Common myeloid progenitor, CD34-positive (primary cell): Measurements from ENCODE around the gene GATAD1.

Experiments
- CTCF ChIA-PET: fragments of 350-600 bp; sonication (Branson Sonifier 250); formaldehyde crosslinking; loops from one replicate; lab custom pipeline; 2021; ENCODE audit warnings: antibody characterized with exemption; lab: Charles Lee
- POLR2A ChIA-PET: fragments of 350-600 bp; sonication (Branson Sonifier 250); formaldehyde crosslinking; loops from one replicate; lab custom pipeline; 2021; ENCODE audit warnings: antibody characterized with exemption; lab: Charles Lee
- DNase-seq, 3 donors: peaks; one replicate each; pipeline versions ENCODE4 v3.0.0 to v3.0.0-alpha.2; 2013
- H3K27ac ChIP-seq, 2 experiments: 1 replicate in 1 of 2; 2 replicates in 1 of 2; pipeline ENCODE4 v1.7.0; 2013; ENCODE audit warnings: inconsistent platforms in 2 of 2, low read length in 2 of 2, mild to moderate bottlenecking in 2 of 2, low read depth in 1 of 2, moderate library complexity in 1 of 2; ENCODE audit not compliant: severe bottlenecking in 2 of 2, insufficient read depth in 1 of 2, poor library complexity in 1 of 2
- H3K27me3 ChIP-seq, 5 experiments: replicated peaks in 2 of 5; 1 replicate in 3 of 5; 2 replicates in 2 of 5; pipeline versions ENCODE4 v1.6.1 to v1.7.0; 2013; ENCODE audit warnings: low read length in 4 of 5, mild to moderate bottlenecking in 2 of 5, moderate library complexity in 2 of 5, inconsistent platforms in 1 of 5; ENCODE audit not compliant: insufficient read depth in 5 of 5, control insufficient read depth in 4 of 5
- H3K36me3 ChIP-seq, 4 experiments: 1 replicate in 2 of 4; 2 replicates in 2 of 4; pipeline versions ENCODE4 v1.6.1 to v1.7.0; 2013; ENCODE audit warnings: low read length in 3 of 4, control low read depth in 1 of 4, mild to moderate bottlenecking in 1 of 4; ENCODE audit not compliant: control insufficient read depth in 4 of 4, insufficient read depth in 4 of 4
- H3K4me1 ChIP-seq, 4 experiments: 1 replicate in 3 of 4; 2 replicates in 1 of 4; pipeline versions ENCODE4 v1.6.1 to v1.7.1; 2013; ENCODE audit warnings: low read length in 3 of 4, mild to moderate bottlenecking in 3 of 4, control low read depth in 1 of 4, inconsistent platforms in 1 of 4, moderate library complexity in 1 of 4; ENCODE audit not compliant: control insufficient read depth in 4 of 4, insufficient read depth in 4 of 4; ENCODE audit errors: control extremely low read depth in 1 of 4
- H3K4me3 ChIP-seq, 7 experiments: 1 replicate in 4 of 7; 2 replicates in 3 of 7; pipeline versions ENCODE4 v1.5.1 to v1.7.0; 2013; ENCODE audit warnings: mild to moderate bottlenecking in 7 of 7, low read length in 6 of 7, moderate library complexity in 6 of 7, inconsistent platforms in 2 of 7, low read depth in 2 of 7, control low read depth in 1 of 7; ENCODE audit not compliant: insufficient read depth in 4 of 7, control insufficient read depth in 1 of 7; ENCODE audit errors: extremely low read depth in 1 of 7
- H3K9me3 ChIP-seq, 5 experiments: 1 replicate in 4 of 5; 2 replicates in 1 of 5; pipeline versions ENCODE4 v1.6.1 to v1.7.1; 2013; ENCODE audit warnings: low read length in 4 of 5, mild to moderate bottlenecking in 2 of 5, inconsistent platforms in 1 of 5, low read depth in 1 of 5, moderate library complexity in 1 of 5; ENCODE audit not compliant: control insufficient read depth in 4 of 5, insufficient read depth in 2 of 5; ENCODE audit errors: control extremely low read depth in 1 of 5
- WGBS: methylation state at CpG from one replicate; pipeline ENCODE4 v1.1.5; 2013; ENCODE audit not compliant: insufficient coverage; 5-methylcytosine and 5-hydroxymethylcytosine counted together

The GATAD1 gene

GRCh38 chr7:92485974-92486373 lies 38.7 kb downstream of the GATAD1 start:
- 100% methylated on average over 1 of the region's 2 CpGs for WGBS
- no peaks in the 10 kb centered on the region for H3K4me1 ChIP-seq
- H3K27ac ChIP-seq: no peak overlapping the region
- no peaks in the 10 kb centered on the region for H3K9me3 ChIP-seq
- H3K4me3 ChIP-seq: no peak overlapping the region
- H3K27me3 ChIP-seq: no peaks in the 10 kb centered on the region
- no peak for DNase-seq
- ChIA-PET POLR2A (no interaction called here), CTCF (interaction anchor here (0.6 kb wide), 1 partner anchor 461 kb away, joined by 3 read pairs; no protein-coding TSS in a partner anchor)
- H3K36me3 ChIP-seq: peaks cover 13 to 48% (median 26%) of the 10 kb centered on the region in 4 experiments

GRCh38 chr7:92487804-92488203 lies 40.5 kb downstream of the GATAD1 start:
- Histone ChIP-seq H3K4me1 (no peaks in the 10 kb centered on the region), H3K36me3 (peaks cover 19 to 62% (median 33%) of the 10 kb centered on the region in 4 experiments), H3K27ac (no peak overlapping the region), H3K9me3 (no peaks in the 10 kb centered on the region), H3K27me3 (no peaks in the 10 kb centered on the region), H3K4me3 (no peak overlapping the region)
- no peak for DNase-seq
- CTCF ChIA-PET: no interaction called here
- POLR2A ChIA-PET: no interaction called here

DNA sequence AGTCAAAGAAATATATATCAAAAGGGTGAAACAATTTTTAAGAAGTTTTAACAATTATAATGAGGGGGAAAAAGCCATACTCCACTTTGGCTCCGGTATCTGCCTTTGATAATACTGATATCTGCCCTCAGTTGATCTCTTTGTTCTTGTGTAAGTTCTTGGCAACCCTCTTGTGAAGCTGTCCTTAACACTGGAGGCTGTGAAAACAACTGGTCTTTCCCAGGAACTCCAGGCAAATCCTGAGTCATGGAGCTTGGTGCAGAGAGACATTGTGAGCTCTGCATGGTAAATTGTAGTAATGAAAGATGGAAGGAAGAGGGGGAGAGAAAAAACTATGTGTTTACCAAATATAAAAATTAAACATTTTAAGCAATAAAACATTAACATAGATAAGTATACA lies 42.4 kb downstream of the GATAD1 start:
- no peak for DNase-seq
- Histone ChIP-seq H3K4me1 (no peaks in the 10 kb centered on the region), H3K27me3 (no peaks in the 10 kb centered on the region), H3K36me3 (peaks cover 26 to 75% (median 40%) of the 10 kb centered on the region in 4 experiments), H3K4me3 (no peak overlapping the region), H3K27ac (no peak overlapping the region), H3K9me3 (no peaks in the 10 kb centered on the region)
- POLR2A ChIA-PET: interaction anchor here (0.7 kb wide), 1 partner anchor 14 kb away, joined by 5 read pairs; no protein-coding TSS in a partner anchor
- CTCF ChIA-PET: no interaction called here
- WGBS: 100% methylated on average over 1 of the region's 1 CpG

DNA sequence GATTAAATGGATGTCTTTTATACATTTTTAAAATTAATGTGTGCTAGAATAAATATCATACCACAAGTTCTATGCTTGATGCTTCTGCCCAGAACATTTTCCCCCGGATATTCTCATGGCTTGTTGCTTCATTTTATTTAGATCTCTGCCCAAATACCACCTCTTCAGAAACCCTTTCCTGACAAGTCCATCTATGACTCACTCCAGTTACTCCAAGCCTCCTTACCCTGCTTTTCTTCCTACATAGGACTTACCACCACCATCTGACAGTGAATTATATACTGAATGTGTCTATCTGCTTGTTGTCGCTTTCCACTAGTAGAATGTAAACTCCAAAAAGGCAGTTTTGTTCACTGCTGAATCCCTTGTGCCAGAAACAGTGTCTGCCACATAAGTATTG lies 49.6 kb downstream of the GATAD1 start:
- DNase-seq: no peak
- Histone ChIP-seq H3K27ac (no peak overlapping the region), H3K4me3 (no peak overlapping the region), H3K4me1 (no peaks in the 10 kb centered on the region), H3K27me3 (no peaks in the 10 kb centered on the region), H3K9me3 (no peaks in the 10 kb centered on the region), H3K36me3 (peaks cover 15 to 62% (median 28%) of the 10 kb centered on the region in 4 experiments)
- WGBS: 100% methylated on average over 1 of the region's 2 CpGs
- ChIA-PET POLR2A (no interaction called here), CTCF (no interaction called here)

DNA sequence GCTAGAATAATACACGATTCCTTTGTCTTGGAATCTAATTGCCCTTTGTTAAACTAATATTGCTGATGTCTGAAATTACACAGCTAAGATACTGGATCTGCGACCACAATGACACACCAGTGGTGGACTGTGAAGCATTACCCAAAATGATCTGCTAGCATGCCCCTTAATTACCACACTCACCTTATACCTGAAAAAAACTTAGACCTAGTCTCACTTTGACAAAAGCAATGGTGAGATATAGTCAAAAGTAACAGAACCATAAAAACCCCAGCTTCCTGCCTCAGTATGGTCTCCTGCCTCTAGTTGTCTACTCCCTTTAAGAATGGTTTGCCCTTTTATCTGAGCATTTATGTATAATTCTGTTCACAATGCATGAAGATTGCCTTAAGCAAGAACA lies 51.3 kb downstream of the GATAD1 start:
- Histone ChIP-seq H3K27ac (no peak overlapping the region), H3K4me1 (no peaks in the 10 kb centered on the region), H3K27me3 (no peaks in the 10 kb centered on the region), H3K36me3 (peaks cover 16 to 59% (median 23%) of the 10 kb centered on the region in 4 experiments), H3K9me3 (no peaks in the 10 kb centered on the region), H3K4me3 (no peak overlapping the region)
- CTCF ChIA-PET: no interaction called here
- POLR2A ChIA-PET: no interaction called here
- DNase-seq: no peak
- 89% methylated on average over 1 of the region's 2 CpGs for WGBS

GRCh38 chr7:92503767-92504166 lies 56.5 kb downstream of the GATAD1 start:
- ChIA-PET CTCF (no interaction called here), POLR2A (no interaction called here)
- no peaks in the 10 kb centered on the region for H3K27me3 ChIP-seq
- no peak overlapping the region for H3K4me3 ChIP-seq
- H3K27ac ChIP-seq: no peak overlapping the region
- no peak for DNase-seq
- H3K9me3 ChIP-seq: no peaks in the 10 kb centered on the region
- 100% methylated on average over 2 of the region's 2 CpGs for WGBS
- H3K36me3 ChIP-seq: peaks cover 11 to 63% (median 19%) of the 10 kb centered on the region in 4 experiments
- H3K4me1 ChIP-seq: no peaks in the 10 kb centered on the region

DNA sequence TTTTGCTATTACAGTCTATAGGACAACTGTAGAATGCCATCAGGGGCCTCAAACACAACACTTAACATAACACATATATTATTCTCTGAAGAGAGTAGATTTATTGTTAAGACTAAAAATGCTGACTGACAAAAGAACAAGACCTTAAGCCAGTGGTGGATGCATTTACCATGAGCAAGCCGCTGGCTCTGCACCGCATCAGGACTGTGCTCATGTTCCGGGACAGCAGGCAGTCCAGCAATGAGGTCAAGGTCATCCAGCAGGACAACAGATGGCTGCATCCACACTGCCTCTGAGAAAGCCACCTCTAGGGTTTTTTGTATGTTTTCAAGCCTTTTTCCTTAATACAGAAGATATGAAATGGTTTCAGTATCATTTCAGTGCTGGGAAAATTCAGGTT lies 57.3 kb downstream of the GATAD1 start:
- 90% methylated on average over 3 of the region's 3 CpGs for WGBS
- H3K4me3 ChIP-seq: no peak overlapping the region
- H3K27ac ChIP-seq: no peak overlapping the region
- no peaks in the 10 kb centered on the region for H3K27me3 ChIP-seq
- DNase-seq: no peak
- POLR2A ChIA-PET: no interaction called here
- H3K9me3 ChIP-seq: no peaks in the 10 kb centered on the region
- H3K36me3 ChIP-seq: peaks cover 10 to 58% (median 14%) of the 10 kb centered on the region in 4 experiments
- CTCF ChIA-PET: no interaction called here
- H3K4me1 ChIP-seq: no peaks in the 10 kb centered on the region
